ENCODE data around the gene RAD21L1.

DNA sequence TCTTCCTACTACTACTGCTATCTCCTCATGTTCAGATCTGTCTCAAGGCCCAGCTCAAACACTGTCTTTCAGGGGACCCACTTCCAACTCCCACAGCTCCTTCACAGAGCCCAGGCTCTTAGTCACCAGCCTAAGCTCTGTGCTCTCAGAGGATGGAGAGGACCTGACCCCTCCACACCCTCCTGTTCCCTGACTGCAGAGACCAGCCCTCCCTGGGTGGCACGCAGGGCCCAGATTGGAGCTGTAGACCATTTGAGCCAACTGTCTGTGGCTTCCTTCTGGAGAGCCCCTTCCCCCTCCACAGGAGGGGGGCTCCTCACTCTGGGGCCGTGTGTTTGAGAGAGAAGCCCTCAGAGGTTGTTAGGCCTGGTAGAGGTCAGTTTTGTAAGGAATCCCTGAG lies 50.1 kb downstream of the RAD21L1 start:
- no peak for TF ChIP-seq POLR2A (IDR thresholded peaks at IDR 0.05; ENCODE audit: extremely low read depth, insufficient read length)
- TF ChIP-seq, protein P1, sequence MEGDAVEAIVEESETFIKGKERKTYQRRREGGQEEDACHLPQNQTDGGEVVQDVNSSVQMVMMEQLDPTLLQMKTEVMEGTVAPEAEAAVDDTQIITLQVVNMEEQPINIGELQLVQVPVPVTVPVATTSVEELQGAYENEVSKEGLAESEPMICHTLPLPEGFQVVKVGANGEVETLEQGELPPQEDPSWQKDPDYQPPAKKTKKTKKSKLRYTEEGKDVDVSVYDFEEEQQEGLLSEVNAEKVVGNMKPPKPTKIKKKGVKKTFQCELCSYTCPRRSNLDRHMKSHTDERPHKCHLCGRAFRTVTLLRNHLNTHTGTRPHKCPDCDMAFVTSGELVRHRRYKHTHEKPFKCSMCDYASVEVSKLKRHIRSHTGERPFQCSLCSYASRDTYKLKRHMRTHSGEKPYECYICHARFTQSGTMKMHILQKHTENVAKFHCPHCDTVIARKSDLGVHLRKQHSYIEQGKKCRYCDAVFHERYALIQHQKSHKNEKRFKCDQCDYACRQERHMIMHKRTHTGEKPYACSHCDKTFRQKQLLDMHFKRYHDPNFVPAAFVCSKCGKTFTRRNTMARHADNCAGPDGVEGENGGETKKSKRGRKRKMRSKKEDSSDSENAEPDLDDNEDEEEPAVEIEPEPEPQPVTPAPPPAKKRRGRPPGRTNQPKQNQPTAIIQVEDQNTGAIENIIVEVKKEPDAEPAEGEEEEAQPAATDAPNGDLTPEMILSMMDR (IDR thresholded peaks at IDR 0.05; ENCODE audit: low read depth, low read length): no peak
- TF ChIP-seq, protein P2, sequence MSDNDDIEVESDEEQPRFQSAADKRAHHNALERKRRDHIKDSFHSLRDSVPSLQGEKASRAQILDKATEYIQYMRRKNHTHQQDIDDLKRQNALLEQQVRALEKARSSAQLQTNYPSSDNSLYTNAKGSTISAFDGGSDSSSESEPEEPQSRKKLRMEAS (IDR thresholded peaks at IDR 0.05; ENCODE audit: low read depth, low read length): no peak
